HG02759 (cell line): ENCODE measurements around the gene TRNP1.
"Not testable (repeated sequence)": the region's sequence is repeated elsewhere in the genome, so short reads cannot be mapped to it uniquely, and the experiment has no call there.

ENCODE experiments used
- ATAC-seq: cut with Tn5 transposase; IDR thresholded peaks from one replicate; pipeline ENCODE4 v1.9.1; 2021; ENCODE audit warnings: mild to moderate bottlenecking, moderate library complexity; ENCODE audit not compliant: unreplicated experiment

Gene TRNP1

DNA sequence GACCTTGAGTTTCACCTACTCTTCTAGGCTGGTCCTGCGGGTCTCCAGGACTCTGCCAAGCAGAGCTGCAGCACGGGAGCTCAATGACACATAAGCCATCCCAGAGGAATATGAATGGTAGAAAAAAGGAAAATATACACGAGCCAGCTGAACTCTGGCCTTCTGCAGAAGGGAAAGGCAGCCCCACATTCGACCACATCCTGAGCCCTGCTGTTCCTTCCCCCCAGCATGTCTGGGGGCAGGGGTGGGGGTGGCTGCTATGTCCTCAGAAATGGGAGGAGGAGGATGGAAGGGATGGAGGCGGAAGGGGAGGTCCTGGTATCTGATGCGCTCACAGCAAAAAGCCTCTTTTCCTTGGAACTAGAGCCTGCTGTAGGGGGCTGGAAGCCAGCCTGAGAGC is 21.1 kb upstream of the TRNP1 start:
- no peak for ATAC-seq

DNA sequence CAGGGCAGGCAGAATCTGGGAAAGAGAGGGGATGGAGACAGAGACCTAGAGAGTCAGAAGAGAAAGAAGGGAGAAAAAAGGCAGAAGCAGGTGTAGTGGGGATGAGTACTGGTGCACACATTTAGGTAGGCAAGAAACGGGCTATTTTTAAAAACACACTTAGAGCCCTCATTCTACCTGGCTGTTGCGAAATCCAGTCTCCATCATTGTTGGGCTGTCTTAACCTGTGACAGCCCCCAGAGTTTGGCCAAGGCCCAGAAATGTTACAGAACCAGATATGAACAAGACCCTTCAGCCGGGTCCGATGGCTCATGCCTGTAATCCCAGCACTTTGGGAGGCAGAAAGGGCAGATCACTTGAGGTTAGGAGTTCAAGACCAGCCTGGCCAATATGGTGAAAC is 20.7 kb upstream of the TRNP1 start:
- ATAC-seq: no peak

DNA sequence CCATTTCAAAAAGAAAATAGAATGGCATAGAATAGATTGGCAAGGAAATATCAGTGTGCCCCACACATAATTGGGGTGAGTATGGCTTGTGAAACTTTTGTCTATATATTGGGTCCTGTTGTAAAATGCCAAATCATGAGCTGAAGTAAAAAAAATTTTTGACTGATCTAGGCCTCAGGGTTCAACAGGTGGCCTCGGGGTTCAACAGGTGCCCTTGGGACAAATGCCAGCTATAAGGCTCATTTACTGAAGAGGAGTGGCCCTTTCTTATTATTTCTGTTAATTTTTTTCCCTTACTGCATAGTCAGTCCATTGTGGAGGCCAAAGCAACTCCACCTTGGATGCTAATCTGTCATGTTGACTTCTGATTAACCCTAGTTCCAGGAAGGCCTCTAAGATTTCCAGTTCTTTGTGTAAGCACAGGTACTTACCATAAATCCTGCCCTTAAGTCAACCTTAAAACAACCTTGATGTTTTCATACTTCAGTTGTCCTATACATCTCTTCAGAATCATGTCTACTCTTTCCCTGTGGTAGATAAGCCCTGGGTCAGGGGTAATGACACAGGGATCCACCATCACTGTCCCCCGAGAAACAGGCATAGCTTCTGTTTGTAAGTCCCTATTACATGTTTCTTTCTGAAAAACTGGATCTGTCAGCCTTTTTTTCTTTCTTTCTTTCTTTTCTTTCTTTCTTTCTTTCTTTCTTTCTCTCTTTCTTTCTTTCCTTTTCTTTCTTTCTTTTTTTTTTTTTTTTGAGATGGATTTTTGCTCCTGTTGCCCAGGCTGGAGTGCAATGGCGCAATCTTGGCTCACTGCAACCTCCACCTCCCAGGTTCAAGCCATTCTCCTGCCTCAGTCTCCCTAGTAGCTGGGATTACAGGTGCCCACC is 16.6 kb upstream of the TRNP1 start:
- no peak for ATAC-seq

DNA sequence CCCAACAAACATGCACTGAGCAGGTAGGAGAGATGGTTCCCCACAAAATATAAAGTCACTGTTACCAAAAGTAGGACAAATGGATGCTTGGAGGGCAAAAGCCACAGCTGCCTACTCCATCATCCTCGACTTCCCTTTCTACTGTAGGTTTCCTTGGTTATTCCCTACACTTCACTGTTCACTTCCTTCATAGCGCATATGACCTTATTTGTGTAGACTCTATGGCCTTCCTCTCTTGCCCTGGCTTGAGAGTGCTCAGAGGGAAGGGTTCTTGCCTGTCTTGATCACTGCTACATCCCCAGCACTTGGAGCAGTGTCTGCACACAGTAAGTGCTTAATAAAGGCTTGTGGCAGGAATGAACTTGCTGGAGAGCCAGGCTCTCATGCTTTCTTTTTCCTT is 14.6 kb upstream of the TRNP1 start:
- no peak for ATAC-seq

DNA sequence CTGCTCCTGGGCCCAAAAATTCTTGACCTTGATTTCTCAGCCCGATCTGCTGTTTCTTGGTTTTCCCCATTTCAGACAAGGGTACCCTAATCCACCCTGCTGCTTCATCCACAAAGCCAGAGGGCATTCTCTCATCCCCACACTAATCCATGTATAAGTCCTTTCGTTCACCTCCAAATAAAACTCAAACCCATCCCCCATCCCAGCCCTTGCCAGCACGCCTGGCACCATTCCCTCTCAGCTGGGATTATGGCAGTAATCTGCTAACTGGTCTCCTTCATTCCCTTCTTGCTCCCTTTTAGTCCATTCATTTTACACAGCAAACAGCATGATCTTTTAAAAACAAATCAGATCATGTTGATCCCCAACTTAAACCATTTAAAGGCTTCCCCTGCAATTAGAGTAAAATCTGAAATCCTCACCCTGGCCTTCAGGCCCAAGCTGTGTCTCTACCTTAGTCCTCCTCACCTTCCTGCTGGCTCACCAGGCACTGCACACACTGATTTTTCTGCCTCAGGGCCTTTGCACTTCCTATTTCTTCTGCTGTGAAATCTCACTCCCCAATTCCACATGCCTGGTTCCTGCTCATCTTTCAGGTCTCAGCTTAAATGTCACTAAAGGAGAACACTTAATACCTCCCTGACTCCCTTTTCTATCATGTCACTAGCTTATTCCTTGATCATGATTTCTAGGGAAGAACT is 12.2 kb upstream of the TRNP1 start:
- ATAC-seq: no peak

DNA sequence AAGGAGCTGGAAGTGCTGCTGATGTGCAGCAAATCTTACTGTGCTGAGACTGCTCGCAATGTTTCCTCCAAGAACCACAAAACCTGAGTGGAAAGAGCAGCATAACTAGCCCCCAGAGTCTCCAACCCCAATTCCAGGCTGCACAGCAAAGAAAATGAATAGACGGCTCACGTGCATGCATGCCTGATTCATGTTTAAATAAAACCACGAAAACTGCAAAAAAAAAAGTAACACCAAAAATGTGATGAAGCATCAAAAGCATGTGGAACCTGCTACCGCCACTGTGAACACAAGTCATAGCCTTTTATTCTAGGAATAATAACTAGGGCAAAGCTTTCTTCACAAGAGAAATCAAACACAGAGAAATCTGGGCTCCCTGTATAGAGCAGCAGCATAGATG is 9.6 kb upstream of the TRNP1 start:
- ATAC-seq: no peak

DNA sequence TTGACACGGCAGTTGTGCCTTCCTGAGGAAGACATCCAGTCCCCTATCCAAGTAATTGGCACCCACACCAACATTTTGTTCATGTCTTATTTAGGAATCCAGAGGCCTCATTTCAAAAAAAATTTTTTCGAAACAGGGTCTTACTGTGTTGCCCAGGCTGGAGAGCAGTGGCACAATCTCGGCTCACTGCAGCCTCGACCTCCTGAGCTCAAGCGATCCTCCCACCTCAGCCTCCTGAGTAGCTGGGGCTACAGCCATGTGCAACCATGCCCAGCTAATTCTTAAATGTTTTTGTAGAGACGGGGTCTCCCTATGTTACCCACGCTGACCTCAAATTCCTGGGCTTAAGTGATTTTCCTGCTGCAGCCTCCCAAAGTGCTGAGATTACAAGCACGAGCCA is 9.2 kb upstream of the TRNP1 start:
- no peak for ATAC-seq

DNA sequence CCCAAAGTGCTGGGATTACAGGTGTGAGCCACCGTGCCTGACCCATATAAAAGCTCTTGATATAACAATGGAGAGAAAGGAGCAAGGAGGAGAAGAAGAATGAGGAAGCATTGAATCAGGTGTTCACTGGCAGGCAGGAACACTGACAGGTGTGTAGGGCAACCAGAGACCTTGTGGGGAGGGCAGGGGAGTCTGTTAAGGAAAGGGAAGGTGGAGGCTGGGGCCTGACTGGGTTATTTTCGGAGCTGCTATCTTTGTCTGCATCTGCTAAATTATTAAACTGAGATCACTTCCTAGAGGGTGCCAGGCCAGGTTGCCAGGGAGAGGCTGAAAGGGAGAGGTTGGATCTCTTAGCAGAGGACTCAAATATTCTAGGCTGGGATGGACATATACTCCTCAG is 6.8 kb upstream of the TRNP1 start:
- ATAC-seq: no peak

DNA sequence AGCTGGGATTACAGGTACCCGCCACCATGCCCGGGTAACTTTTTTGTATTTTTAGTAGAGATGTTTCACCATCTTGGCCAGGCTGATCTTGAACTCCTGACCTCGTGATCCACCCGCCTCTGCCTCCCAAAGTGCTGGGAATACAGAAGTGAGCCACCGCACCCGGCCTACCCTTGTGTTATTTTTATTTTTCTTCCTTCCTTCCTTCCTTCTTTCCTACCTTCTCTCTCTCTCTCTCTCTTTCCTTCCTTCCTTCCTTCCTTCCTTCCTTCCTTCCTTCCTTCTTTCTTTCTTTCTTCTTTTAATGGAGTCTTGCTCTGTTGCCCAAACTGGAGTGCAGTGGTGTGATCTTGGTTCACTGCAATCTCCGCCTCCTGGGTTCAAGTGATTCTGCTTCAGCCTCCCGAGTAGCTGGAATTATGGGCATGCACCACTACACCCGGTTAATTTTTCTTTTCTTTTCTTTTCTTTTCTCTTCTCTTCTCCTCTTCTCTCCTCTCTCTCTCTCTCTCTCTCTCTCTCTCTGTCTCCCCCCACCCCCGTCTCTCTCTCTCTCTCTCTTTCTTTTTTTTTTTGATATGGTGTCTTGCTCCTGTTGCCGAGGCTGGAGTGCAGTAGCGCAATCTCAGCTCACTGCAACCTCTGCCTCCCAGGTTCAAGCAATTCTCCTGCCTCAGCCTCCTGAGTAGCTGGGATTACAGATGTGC is 3.9 kb upstream of the TRNP1 start:
- ATAC-seq: not testable (repeated sequence)

DNA sequence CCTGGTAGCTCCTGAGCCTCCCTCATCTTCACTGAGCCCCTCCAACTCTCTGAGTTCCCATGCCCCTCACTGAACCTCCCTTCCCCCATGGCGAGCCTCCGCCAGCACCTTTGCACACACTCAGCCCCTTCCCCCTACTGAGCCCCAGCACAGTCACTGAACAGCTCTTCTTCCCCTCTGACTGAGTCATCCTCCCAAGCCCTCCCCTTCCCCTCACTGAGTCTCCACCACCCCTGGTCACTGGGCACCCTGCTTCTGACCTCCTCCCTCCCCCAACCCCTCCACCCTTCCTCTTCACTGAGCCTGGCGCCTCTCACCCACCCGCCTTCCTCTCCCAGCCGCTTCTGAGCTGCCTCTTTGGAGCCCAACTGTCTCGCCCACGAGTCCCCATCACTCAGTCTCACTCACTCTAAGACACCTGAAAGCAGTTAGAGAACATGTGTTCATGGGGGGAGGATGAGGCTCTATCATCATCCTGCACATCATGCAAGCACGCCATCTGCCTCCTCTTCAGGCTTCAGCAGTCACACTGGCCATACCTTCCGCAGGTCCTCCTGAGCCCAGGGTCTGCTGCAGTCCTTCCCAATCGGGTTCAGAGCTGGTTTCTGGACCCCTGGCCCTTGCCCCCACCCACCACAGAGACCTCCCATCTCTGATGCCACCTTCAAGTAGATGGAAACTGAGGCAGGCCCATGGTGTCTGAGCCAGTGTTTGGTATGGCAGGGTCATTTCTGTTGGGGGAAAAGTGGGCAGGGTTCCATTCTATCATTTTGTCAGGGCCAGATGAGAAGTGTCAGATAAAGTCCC is 2.0 kb upstream of the TRNP1 start:
- no peak for ATAC-seq

DNA sequence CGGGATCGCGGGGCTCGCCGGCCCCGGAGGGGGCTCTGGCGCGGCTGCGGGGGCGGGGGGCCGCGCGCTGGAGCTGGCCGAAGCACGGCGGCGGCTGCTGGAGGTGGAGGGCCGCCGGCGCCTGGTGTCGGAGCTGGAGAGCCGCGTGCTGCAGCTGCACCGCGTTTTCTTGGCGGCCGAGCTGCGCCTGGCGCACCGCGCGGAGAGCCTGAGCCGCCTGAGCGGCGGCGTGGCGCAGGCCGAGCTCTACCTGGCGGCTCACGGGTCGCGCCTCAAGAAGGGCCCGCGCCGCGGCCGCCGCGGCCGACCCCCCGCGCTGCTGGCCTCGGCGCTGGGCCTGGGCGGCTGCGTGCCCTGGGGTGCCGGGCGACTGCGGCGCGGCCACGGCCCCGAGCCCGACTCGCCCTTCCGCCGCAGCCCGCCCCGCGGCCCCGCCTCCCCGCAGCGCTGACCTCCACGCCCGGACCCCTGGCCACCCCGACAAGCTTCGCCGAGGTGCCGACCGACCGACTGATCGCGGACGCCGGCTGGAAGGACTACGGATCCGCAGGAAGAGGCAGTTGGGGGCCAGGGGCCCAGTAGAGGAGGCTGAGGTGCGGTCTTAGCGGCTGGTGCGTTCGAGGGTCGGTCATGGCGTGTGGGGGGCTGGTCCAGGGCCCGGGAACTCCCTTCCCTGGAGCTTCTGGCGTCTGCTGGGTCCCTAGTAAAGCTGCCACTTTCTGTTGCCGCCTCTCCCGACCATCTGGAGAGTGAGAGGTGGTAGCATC is 711 bp downstream of the TRNP1 start:
- ATAC-seq: peak; percentile 22

DNA sequence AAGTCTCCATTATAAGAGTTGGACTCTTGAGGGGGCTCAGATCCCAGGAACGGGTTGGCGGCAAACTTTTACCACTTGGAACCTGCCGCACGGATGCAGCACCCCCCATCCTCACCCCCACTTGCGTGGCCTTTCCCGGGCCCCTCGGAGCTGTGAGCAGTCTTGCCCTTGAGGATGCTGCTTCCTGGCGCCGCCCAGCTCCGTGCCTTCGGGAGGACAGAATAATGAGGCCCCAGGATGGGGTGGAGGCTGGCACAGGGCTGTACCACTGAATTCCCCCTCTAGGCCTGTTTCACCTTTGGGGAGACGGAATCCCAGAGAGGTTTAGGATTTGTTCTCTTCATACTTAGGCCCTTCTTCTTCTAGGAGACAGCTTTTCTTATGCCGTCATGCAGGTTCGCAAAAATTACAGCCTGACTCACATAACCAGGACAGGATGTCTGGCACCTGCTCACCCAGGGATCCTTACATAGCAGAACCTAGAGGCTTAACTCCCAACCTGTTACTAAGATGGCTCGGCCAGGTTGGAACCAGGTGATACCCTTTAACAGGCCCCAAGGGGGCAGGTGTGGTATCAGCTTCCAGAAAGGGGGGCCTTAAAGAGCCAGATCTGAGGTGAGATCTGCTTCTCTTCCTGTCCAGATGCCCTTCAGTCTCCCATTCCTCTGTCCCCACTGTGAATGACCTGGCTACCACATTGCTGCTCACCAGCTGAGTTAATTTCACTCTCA is 1.5 kb downstream of the TRNP1 start:
- ATAC-seq: no peak

DNA sequence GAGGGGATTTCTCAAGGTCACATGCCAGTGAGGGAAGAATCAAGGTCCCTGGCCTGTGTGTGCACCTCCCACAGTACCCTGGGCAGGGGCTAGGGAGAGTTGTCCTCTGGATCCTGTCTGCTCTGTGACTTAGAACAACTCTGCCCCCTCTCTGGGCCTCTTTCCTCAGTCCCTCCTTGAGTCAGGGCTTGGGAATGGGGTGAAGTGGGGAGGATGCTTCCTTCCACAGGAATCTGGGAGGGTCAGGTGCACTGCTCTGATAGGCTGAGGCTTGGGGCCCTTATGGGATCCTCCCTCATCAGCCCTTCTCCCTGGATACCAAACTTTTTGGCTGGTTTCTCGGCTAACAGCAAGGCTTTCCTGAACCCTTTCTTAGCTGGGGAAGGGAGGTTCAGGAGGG is 2.5 kb downstream of the TRNP1 start:
- ATAC-seq: no peak

DNA sequence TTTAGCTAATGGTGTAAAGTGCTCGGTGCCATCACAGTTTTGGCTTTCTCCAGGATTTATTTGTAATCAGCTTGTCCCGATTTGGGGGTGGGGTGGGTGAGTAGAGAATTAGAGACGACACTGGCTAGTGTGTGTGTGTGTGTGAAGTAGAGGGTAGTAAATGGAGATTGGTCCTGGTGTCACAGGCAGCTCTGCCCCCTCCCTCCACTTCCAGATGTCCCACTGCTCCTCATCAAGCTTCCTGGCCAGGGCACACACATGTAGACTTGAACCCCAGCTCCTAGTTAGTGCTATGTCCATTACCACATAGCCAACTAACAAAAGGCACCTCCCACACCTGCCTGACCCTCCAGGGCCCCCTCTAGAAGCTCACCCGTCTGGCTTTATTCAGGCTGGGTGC is 3.2 kb downstream of the TRNP1 start:
- no peak for ATAC-seq

DNA sequence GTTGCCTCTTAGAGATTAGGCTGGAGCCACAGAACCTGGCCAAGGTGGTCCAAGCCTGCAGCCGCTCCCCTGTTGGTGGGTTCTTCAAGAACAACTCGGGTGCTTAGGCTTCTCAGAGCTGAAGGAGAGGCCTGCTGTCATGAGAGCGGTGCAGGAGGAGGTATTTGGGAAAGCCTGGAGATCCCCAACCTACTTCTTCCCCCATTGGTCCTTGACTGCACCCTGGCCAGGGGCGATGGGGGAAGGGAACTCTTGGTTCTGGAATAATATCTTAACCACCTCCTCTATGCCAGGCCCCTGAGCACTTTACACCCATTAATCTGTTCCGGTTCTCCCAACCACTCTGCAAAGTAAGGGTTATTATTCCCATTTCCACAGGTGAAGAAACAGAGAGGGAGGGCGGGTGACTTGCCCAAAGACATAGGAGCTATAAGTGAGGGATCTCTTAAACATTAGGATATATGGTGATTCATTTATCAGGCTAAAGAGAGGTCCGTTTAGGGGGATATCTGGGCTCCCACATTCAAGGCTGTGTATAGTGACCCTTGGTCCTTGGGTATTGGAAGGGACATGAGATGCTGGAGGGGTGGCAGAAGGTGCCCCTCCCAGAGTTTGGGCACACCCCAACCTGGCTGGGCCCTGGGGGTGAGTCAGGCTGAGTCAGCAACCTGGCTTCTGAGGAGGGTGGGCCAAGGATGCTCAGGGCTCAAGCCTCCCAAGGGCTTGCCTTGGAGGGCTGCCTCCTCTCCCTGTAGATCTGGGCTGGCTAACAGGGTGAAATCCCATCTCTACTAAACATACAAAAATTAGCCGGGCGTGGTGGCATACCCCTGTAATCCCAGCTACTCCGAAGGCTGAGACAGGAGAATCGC is 5.2 kb downstream of the TRNP1 start:
- ATAC-seq: no peak

DNA sequence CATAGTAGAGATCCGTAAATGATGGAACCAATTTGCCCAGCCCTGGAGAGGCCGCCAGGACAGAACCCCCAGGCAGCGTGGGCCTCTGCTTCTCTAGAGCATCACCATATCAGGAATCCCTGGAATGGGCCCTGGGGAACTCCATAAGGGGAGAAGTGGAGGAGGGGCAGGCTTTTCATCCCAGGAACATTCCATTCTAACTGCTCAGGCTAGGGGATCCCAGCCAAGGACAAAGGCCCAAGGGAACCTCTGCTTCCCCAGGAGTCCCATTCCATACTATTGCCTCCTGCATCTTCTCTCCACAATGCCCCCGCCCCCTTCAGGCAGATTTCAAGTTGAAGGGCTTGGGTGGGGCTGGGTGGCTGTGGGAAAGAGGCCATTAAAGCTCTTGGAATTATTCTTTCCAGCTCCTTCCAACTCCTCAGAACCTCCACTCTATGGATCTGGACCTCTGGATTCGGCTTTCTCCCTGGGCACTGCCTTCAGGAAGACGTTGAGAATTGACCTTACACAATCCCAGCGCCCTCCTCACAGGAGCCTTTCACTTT is 6.0 kb downstream of the TRNP1 start:
- no peak for ATAC-seq

DNA sequence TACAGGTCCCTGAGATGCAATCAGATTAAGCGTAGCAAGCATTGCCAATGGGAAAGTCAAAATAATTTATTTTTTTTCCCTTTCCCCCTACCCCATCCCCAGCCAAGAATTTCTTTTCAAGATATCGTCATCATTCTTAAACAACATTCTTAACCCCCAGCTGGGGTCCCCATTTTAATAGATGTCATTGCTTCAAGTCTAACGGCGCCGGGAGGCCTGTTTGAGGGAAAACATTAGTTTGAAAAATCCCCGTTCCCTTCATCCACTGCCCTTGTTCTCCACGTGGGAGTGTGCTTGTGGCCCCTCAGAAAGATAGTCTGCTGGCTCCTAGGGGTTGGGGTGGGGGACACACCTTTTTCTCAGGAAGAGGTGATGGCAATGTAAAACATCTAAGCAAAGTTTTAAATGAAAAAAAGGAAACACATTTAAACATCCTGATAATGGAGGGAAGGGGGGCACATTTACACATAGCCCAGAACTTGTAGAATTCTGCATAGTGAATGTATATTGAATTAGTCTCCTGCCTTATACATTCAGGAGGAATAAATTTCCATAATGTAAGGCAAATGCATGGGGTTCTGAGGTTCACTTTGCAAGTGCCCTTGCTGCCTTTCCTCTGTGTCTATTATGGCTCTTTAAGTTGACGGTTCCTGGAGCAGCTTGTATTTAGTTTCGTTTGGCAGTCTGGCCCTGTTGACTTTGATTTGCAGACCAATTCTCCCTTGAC is 6.8 kb downstream of the TRNP1 start:
- no peak for ATAC-seq
